Parathyroid adenoma (tissue), 2 donors: ENCODE results near the gene BCL11B.
"Not testable (repeated sequence)": the region's sequence is repeated elsewhere in the genome, so short reads cannot be mapped to it uniquely, and the experiment has no call there.

ENCODE experiments used
- H2AFZ ChIP-seq: fragments of 300-600 bp; sonication (generic); one replicate; pipeline ENCODE4 v1.7.0; 2017; ENCODE audit warnings: antibody characterized with exemption, mild to moderate bottlenecking
- H3K27ac ChIP-seq: fragments of 300-600 bp; sonication (generic); one replicate; pipeline ENCODE4 v1.7.0; 2017
- H3K27me3 ChIP-seq: fragments of 300-600 bp; sonication (generic); one replicate; pipeline ENCODE4 v1.7.0; 2017; ENCODE audit warnings: low read length; ENCODE audit not compliant: control insufficient read depth, insufficient read depth
- H3K36me3 ChIP-seq: fragments of 300-600 bp; sonication (generic); one replicate; pipeline ENCODE4 v1.7.0; 2017; ENCODE audit warnings: low read length; ENCODE audit not compliant: control insufficient read depth, insufficient read depth
- H3K4me1 ChIP-seq: fragments of 300-600 bp; sonication (generic); one replicate; pipeline ENCODE4 v1.7.0; 2017; ENCODE audit warnings: control low read depth
- H3K4me2 ChIP-seq: fragments of 300-600 bp; sonication (generic); one replicate; pipeline ENCODE4 v1.7.0; 2017; ENCODE audit warnings: low read length
- H3K4me3 ChIP-seq: fragments of 300-600 bp; sonication (generic); one replicate; pipeline ENCODE4 v1.7.0; 2017; ENCODE audit warnings: low read depth, low read length
- H3K79me2 ChIP-seq: fragments of 300-600 bp; sonication (generic); one replicate; pipeline ENCODE4 v1.7.0; 2017; ENCODE audit warnings: control low read depth
- H3K9ac ChIP-seq: fragments of 300-600 bp; sonication (generic); one replicate; pipeline ENCODE4 v1.7.0; 2017; ENCODE audit warnings: mild to moderate bottlenecking
- H3K9me3 ChIP-seq: fragments of 300-600 bp; sonication (generic); one replicate; pipeline ENCODE4 v1.7.0; 2017; ENCODE audit warnings: low read length; ENCODE audit not compliant: control insufficient read depth
- CTCF ChIP-seq: fragments of 300-600 bp; sonication (generic); IDR thresholded peaks from one replicate; pipeline ENCODE4 v1.7.0; 2017; ENCODE audit warnings: antibody characterized with exemption, mild to moderate bottlenecking
- donor health status: primary hyperparathyroidism.

The BCL11B gene

GRCh38 chr14:99231850-99232713, 39.9 kb downstream of the BCL11B start:
- Histone ChIP-seq H3K4me2 (no peak overlapping the region), H3K27ac (no peak overlapping the region), H2AFZ (no peak overlapping the region), H3K79me2 (no peaks in the 10 kb centered on the region), H3K4me3 (no peak overlapping the region), H3K4me1 (no peaks in the 10 kb centered on the region), H3K9me3 (no peaks in the 10 kb centered on the region), H3K36me3 (no peaks in the 10 kb centered on the region), H3K27me3 (peaks cover 7% of the 10 kb centered on the region), H3K9ac (no peak overlapping the region)
- TF ChIP-seq CTCF, result no peak

- Histone ChIP-seq H3K4me1 (no peaks in the 10 kb centered on the region), H3K27me3 (peaks cover 7% of the 10 kb centered on the region), H3K9me3 (no peaks in the 10 kb centered on the region), H3K4me3 (no peak overlapping the region), H2AFZ (no peak overlapping the region), H3K4me2 (no peak overlapping the region), H3K27ac (no peak overlapping the region), H3K36me3 (no peaks in the 10 kb centered on the region), H3K79me2 (no peaks in the 10 kb centered on the region), H3K9ac (no peak overlapping the region)
- TF ChIP-seq CTCF, result no peak
These were observed 40.7 kb downstream of the BCL11B start for GRCh38 chr14:99231161-99231849.

GRCh38 chr14:99230208-99231151, 41.5 kb downstream of the BCL11B start:
- H3K4me1 ChIP-seq, result no peaks in the 10 kb centered on the region
- H3K9me3 ChIP-seq, result no peaks in the 10 kb centered on the region
- H3K9ac ChIP-seq, result no peak overlapping the region
- no peak overlapping the region for H3K27ac ChIP-seq
- no peak overlapping the region for H3K4me3 ChIP-seq
- H3K36me3 ChIP-seq, result no peaks in the 10 kb centered on the region
- H3K4me2 ChIP-seq, result no peak overlapping the region
- H2AFZ ChIP-seq, result no peak overlapping the region
- H3K27me3 ChIP-seq, result peaks cover 7% of the 10 kb centered on the region
- no peaks in the 10 kb centered on the region for H3K79me2 ChIP-seq
- no peak for TF ChIP-seq CTCF

- Histone ChIP-seq H3K4me2 (no peak overlapping the region), H3K9ac (no peak overlapping the region), H3K27me3 (peaks cover 7% of the 10 kb centered on the region), H3K27ac (no peak overlapping the region), H3K79me2 (no peaks in the 10 kb centered on the region), H3K36me3 (no peaks in the 10 kb centered on the region), H2AFZ (no peak overlapping the region), H3K9me3 (no peaks in the 10 kb centered on the region), H3K4me3 (no peak overlapping the region), H3K4me1 (no peaks in the 10 kb centered on the region)
- no peak for TF ChIP-seq CTCF
These were observed 42.3 kb downstream of the BCL11B start for GRCh38 chr14:99229654-99230207.

- H3K79me2 ChIP-seq, H3K9ac ChIP-seq, H3K4me3 ChIP-seq, H3K9me3 ChIP-seq, H3K4me1 ChIP-seq, H3K36me3 ChIP-seq, H3K27ac ChIP-seq, H3K27me3 ChIP-seq, H2AFZ ChIP-seq, H3K4me2 ChIP-seq: not testable (repeated sequence)
These were observed 43.2 kb downstream of the BCL11B start for GRCh38 chr14:99228760-99229159.
